IPS-18c (cell line): ENCODE measurements around the gene GTPBP1.

Source experiments
- H3K4me3 ChIP-seq: 2 replicates; pipeline ENCODE4 v1.7.0; 2013; ENCODE audit warnings: low read depth, mild to moderate bottlenecking, low read length, moderate library complexity; ENCODE audit not compliant: insufficient read depth
- H3K9me3 ChIP-seq: one replicate; pipeline ENCODE4 v1.6.1; 2013; ENCODE audit warnings: mild to moderate bottlenecking, low read length, moderate library complexity; ENCODE audit not compliant: control insufficient read depth, insufficient read depth

Gene GTPBP1

DNA sequence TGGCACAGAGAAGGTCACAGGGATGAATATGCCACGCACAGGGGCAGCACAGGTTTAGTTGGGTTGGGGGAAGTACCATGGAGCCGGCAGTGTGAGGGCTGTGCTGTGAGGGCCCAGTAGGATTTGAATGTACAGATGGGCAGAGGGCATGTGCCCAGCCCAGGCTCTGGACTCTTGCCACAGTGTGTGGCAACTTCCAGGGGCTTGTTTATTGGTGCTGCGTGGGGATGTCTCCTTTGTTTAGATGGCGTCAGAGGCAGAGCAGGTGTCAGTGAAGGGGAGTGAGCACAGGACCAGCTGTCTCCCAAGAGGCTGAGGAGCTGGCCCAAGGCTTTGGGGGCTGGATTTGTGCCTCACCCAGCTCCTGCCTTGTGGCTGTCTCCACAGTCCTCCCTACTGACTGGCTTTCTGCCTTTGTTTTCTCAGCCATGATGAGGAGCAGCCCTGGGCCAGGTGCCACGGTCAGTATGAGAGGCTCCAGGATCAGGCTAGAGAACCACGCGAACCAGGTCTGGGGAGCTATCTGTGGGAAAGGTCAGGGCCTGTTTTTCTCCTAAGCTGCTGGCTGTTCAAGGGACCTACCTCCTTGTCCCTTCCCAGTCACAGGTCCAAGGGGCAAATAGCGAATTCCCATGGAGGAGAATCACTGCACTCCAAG is 28.1 kb downstream of the GTPBP1 start:
- Histone ChIP-seq H3K4me3 (no peak overlapping the region), H3K9me3 (no peaks in the 10 kb centered on the region)

DNA sequence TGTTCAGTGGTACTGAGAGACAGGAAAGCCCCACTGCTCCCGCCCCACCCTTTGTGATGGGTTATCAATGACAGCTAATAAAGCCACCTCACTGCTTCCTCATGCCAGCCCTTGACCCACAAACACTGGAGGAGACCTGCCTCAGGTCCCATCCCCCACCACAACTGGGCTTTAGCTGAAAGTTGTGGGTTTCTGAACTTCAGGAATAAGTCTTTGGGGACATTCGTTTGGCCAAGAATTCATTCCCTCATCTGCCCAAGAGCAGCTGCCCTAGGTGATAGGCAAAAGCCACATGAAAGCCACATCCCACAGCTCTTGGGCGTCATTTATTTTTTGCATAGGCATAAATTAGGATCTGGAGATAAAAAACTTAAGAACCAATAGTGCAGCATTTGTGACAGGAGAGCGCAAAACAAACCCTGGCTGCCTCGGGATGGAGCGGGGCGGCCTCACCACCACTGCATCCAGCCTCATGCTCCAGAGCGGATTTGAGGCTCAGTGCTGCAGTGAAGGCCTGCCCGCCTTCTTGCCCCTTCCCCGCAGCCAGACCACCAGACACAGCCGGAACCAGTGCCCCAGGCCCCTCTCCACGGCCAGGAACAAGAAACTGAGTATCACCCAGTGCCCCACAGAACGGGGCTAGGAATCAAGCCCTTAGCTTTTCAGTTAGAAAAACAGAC is 28.8 kb downstream of the GTPBP1 start:
- no peaks in the 10 kb centered on the region for H3K9me3 ChIP-seq
- no peak overlapping the region for H3K4me3 ChIP-seq

GRCh38 chr22:38735126-38735464 is 29.4 kb downstream of the GTPBP1 start:
- Histone ChIP-seq H3K4me3 (no peak overlapping the region), H3K9me3 (no peaks in the 10 kb centered on the region)

DNA sequence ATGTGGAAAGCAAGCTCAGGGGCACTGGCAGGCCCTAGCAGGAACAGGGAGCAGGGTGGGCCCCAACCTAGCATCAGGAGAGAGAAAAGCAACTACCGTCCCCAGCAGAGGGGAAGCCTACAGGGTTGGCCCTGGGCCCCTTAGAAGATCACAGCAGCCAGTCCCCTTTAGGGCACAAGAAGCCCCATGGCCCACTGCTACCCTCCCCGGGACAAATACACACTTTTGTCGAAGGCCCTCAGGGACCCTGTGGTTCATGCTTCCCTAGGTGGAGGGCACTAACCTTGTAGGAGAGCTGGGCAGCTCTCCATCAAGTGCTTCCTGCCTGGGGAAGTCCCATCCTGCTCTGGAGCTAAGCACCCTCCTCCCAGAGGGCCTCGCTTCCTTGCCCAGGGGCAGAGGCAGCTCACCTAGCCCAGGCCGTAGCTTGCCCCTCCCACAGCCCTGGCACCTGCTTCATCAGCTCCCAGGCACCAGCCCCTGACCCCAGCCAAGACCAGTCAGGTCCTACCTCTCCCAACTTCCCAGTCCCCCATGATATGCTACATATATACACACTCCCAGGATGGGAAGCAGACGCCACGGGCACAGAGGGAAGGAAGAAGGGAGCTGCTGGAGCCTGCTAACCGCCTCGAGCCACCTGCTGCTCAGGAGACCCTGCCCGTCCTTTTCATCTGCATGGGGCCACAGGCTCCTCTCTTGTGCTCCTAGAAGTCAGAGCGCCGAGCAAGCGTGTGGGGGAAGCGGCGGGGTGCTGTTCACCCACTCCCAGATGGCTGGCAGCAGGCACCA is 29.9 kb downstream of the GTPBP1 start:
- Histone ChIP-seq H3K9me3 (no peaks in the 10 kb centered on the region), H3K4me3 (no peak overlapping the region)

DNA sequence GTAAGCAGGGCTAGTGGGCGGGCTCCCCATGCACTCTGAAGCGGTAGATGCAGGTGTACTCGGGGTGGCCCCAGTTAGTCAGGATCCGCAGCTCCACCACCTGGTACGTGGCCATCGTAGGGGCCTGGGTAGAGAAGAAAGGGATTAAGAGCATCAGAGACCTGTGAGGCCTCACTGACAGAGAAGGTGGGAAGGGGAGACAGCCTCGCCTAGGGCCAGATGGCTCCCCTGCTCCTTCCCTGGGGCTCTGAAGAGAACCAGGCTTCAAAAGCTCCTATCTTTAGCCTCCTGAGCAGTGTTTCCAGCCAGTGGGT is 30.5 kb downstream of the GTPBP1 start:
- Histone ChIP-seq H3K9me3 (no peaks in the 10 kb centered on the region), H3K4me3 (no peak overlapping the region)

- H3K4me3 ChIP-seq, result no peak overlapping the region
- no peaks in the 10 kb centered on the region for H3K9me3 ChIP-seq
These were observed 31.7 kb downstream of the GTPBP1 start for GRCh38 chr22:38737302-38738060.

DNA sequence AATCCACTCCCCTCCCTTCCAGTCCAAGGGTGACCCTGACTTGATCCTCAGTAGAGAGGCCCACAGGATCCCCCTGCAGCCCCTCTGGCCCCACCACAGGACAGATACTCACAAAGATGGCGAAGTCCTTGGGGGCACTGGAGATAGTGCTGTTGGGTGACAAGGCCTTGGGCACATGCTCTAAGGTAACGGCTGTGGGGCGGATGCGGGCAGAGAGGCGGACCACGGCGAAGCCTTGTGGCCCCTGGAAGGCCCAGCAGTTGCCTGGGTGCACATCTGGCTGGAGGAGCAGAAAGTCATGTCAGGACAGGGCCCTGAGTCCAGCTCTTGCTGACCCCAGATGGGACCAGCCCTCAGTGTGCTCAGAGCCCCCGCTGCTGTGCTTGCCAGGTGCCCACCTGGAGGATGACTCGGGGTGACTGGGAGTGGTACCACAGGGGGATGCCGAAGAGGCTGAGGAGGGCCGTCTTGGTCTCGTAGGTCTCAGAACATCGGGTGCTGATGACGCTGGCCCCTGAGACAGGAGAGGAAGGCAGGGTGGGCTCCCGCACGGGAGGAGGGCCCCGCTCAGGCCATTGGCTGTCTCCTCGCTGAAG is 32.8 kb downstream of the GTPBP1 start:
- Histone ChIP-seq H3K9me3 (no peaks in the 10 kb centered on the region), H3K4me3 (no peak overlapping the region)

DNA sequence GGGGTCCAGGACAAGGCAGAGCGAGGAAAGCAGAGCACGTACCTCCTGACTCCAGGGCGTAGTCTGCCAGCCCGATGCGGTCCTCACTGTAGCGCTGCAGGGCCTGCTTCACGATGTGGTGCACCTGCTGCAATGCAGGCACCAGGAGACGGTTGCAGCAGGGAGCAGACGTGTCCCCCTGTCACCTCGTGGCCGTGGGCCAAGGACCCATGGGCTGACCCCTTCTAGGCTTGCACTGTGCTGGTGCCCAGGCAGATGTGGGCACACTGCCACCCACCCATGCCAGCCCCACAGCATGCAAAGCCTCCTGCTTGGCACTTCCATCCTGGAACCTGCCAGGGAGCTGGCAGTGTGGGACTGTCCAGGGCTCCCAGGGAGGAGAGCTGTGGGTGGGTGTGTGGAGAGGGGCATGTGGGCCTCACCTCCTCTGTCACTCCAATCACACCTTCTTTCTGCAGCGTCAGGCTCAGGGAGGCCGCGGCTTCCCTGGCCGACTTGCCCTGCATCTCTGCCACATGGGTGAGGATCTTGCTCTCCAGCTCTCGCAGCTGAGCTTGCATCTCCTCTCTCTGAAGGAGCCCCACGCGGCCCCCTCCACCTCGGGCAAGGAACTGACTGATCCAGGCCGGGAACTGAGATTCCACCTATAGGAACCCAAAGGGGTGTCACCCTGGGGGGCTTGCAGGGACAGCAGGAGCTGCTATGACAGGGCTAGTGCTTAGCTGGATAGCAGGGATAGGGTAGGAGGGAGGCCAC is 33.7 kb downstream of the GTPBP1 start:
- Histone ChIP-seq H3K9me3 (no peaks in the 10 kb centered on the region), H3K4me3 (no peak overlapping the region)

DNA sequence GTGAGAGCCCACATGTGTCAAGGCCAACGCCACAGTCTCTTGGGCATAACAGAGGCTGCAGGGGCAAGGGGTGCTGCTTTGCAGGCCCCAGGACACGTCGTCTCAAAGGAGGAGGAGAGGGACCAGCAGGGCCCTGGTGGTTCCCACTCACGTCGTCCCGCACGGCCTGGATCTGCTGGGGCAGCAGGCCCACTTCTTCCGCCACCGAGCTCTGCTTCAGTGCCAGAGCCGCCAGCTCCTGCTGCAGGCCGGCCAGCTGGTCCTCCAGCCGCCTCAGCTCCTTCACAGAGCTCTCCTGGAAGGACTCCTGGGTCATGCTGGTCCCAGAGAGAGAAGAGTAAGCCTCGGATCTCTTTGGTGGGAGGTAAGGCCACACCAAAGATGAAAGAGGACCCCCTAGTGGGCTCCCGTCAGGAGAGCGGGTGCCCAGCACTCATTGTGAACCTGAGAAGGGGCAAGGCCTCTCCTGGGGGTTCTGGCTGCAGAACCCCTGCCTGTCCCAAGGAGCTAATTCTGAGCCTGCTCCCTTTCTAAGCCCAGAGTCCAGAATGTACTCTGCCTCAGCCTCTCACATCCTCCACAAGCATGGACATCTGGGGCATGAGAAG is 34.5 kb downstream of the GTPBP1 start:
- H3K9me3 ChIP-seq, result no peaks in the 10 kb centered on the region

GRCh38 chr22:38740754-38741153 is 35.0 kb downstream of the GTPBP1 start:
- no peaks in the 10 kb centered on the region for H3K9me3 ChIP-seq

More for the DNA sequence above, 34.5 kb downstream of the GTPBP1 start:
- no peak overlapping the region for H3K4me3 ChIP-seq

DNA sequence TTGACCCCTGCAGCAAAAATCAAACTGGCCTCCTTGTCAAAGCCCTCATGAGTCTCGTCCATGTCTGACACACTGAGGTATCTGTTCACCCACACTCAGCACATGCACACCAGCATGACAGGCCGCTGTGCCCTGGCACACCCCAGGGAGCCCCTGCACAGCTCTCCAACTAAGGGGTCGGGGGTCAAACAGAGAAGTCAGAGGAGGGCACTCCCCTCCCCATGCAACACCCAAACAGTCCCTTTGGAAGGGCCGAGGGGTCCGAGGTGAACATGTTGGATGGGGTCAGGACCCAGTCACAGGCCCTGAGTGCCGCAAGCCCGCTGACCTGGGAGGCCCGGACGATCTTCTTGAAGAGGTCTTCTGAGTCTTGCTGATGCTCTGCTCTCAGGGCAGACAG is 35.4 kb downstream of the GTPBP1 start:
- H3K4me3 ChIP-seq, result no peak overlapping the region
- no peaks in the 10 kb centered on the region for H3K9me3 ChIP-seq

More at GRCh38 chr22:38740754-38741153, 35.0 kb downstream of the GTPBP1 start:
- no peak overlapping the region for H3K4me3 ChIP-seq

- no peaks in the 10 kb centered on the region for H3K9me3 ChIP-seq
These were observed 35.8 kb downstream of the GTPBP1 start for GRCh38 chr22:38741576-38741975.

GRCh38 chr22:38742176-38742942 is 36.6 kb downstream of the GTPBP1 start:
- H3K9me3 ChIP-seq, result no peaks in the 10 kb centered on the region

More at GRCh38 chr22:38741576-38741975, 35.8 kb downstream of the GTPBP1 start:
- no peak overlapping the region for H3K4me3 ChIP-seq

DNA sequence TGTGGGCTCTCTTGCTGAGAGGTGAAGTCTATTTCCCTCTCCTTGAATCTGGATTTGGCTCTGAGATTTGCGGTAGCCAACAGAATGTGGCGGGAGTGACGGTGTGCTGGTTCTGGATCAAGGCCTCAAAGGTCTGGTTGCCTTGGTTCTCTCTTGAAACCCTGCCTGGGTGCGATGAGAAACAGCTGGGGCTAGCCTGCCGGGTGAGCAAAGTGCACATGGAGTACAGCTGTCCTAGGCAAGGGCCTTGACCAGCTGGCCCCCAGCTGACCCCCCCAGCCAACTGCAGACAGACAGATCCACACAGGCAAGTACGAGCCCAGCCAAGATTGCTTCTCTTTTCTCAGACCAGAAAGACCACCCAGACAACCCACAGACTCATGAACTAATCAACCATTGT is 39.2 kb downstream of the GTPBP1 start:
- H3K4me3 ChIP-seq, result no peak overlapping the region
- H3K9me3 ChIP-seq, result no peaks in the 10 kb centered on the region

More at GRCh38 chr22:38742176-38742942, 36.6 kb downstream of the GTPBP1 start:
- H3K4me3 ChIP-seq, result no peak overlapping the region

DNA sequence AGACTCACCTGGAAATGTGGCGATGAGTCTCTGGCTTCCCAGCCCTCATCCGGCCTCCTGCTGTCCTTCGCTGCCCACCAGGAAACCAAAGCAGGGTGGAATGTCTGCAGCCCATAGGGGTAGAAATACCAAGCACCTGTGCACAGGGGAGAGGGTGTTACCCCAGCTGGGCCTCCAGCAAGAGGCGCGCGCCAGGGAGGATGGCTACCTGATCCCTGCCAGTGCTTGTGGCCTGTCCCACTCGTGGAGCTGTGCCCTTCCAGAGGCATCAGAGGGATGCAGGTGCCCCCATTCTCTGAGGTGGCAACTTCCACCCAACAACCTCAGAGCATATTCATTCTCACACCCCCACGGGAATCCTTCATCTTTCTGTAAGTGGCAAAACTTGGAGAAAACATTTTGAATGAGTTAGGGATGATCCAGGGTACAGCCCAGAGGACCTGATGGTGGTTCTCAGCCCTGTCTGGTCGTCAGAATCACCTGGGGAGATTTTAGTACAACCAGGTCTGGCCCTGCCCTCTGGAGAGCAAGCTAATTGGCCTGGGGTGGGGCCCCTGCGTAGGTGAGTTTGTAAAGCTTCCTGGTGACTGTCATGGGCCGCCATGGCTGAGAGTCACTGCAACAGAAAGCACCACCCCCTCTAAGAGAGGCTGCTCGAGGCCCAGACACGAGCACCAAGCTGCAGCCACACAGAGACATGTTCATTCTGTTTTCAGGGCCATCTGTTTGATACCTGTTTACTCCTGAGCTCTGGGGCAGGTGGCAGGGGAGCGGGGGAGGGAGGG is 40.1 kb downstream of the GTPBP1 start:
- H3K4me3 ChIP-seq, result no peak overlapping the region
- no peaks in the 10 kb centered on the region for H3K9me3 ChIP-seq
